Ovary (tissue), 9 donors: Measurements from ENCODE around the gene NTRK1. TPM values are rescaled to one million over a fixed set of nuclear protein-coding genes. Genes with fewer than 3 reads are reported as not detected.

Experiments
- DNase-seq, 5 donors: peaks; one replicate each; pipeline ENCODE4 v3.0.0-alpha.2; 2019 to 2020
- H3K27ac ChIP-seq, 2 donors: fragments of 200-600 bp; one replicate each; pipeline versions ENCODE4 v1.5.1 to v1.8.0; 2019 to 2022
- H3K27me3 ChIP-seq: fragments of 200-600 bp; one replicate; pipeline ENCODE4 v1.8.0; 2022
- H3K36me3 ChIP-seq: fragments of 200-600 bp; sonication (generic); one replicate; pipeline ENCODE4 v1.5.1; 2019
- H3K4me1 ChIP-seq: one replicate; pipeline ENCODE4 v1.8.1; 2013; ENCODE audit warnings: mild to moderate bottlenecking, moderate library complexity; ENCODE audit not compliant: insufficient read depth
- H3K4me3 ChIP-seq: fragments of 200-600 bp; sonication (generic); one replicate; pipeline ENCODE4 v1.5.1; 2017
- H3K9me3 ChIP-seq, 2 donors: fragments of 200-600 bp in 1 of 2; sonication (generic) in 1 of 2; one replicate each; pipeline versions ENCODE4 v1.5.1 to v1.8.1; 2013 to 2019; ENCODE audit warnings: mild to moderate bottlenecking in 1 of 2, moderate library complexity in 1 of 2
- CTCF ChIP-seq, 3 donors: fragments of 450-650 bp in 2 of 3; fragments of 200-600 bp in 1 of 3; IDR thresholded peaks; one replicate each; pipeline versions ENCODE4 v1.5.1 to v1.8.0; 2016 to 2022; ENCODE audit warnings: antibody characterized with exemption in 3 of 3, mild to moderate bottlenecking in 1 of 3
- EP300 ChIP-seq: sonication (generic); formaldehyde crosslinking; IDR thresholded peaks from one replicate; pipeline ENCODE4 v1.6.1; 2017; ENCODE audit warnings: antibody characterized with exemption
- POLR2A ChIP-seq: fragments of 450-650 bp; IDR thresholded peaks from one replicate; pipeline ENCODE4 v1.6.1; 2017; ENCODE audit warnings: antibody characterized with exemption, mild to moderate bottlenecking, moderate library complexity
- WGBS, 3 donors: extraction: QIAGEN DNeasy Blood & Tissue Kit in 1 of 3; methylation state at CpG; one replicate each; pipeline versions ENCODE4 v1.1.5 to v1.1.7; 2013 to 2017; 5-methylcytosine and 5-hydroxymethylcytosine counted together
- intact Hi-C, 4 donors: fragments of 100-400 bp; cut with DNase I; formaldehyde crosslinking; loops; one replicate each; pipeline versions ENCODE4 v1.11.0 to v1.15.1; 2022 to 2023
- polyA plus RNA-seq, 2 donors: library from polyadenylated mRNA; stranded (reverse); fragments of 200-250 nt in 1 of 2; fragments of 350-450 nt in 1 of 2; fragmentation: Illumina TruSeq in 1 of 2; extraction: RNeasy Lipid Tissue Mini Kit (QIAGEN cat#74804) in 1 of 2; gene quantifications; one replicate each; pipeline ENCODE4 v1.2.3, GENCODE V29; 2013 to 2014
- total RNA-seq, 7 donors: library from RNA; depleted of rRNA in 2 of 7; stranded (reverse); fragments of >200 nt in 2 of 7; fragmentation: NEBNext Ultra II Directional in 3 of 7; extraction: Animal tissue kit (Norgen Biotek cat#: 25700) in 3 of 7; gene quantifications; one replicate each; pipeline versions ENCODE4 v1.1.0 to v1.2.4, GENCODE V29; 2016 to 2023
- donor health status: DM: no; HTN: no; CAD: no; lungs with moderate emphysema.
- donor health status: DM: no; HTN: no; CAD: no.
- donor health status: Bipolar disorder and iron deficiency.
- donor health status: DM: yes; HTN: yes; CAD: no.
- donor health status: DM: no; HTN: no; CAD: no.
- donor health status: DM: yes; HTN: yes; CAD: no.

Gene NTRK1
- total and polyA plus RNA-seq, 9 donors, result 0.11 to 0.92 (median 0.38) TPM; not detected in 4

GRCh38 chr1:156892190-156893047 is 31.8 kb downstream of the NTRK1 start:
- 7 to 10% (median 8%) methylated on average over 48 of the region's 48 CpGs for WGBS, 3 donors
- peak overlapping the region in 1 of 2 donors; percentile 94 for H3K27ac ChIP-seq
- no peaks in the 10 kb centered on the region for H3K36me3 ChIP-seq
- peak; percentile 92 to 97 (median 94) for DNase-seq
- intact Hi-C loops, result no loop called here
- peak overlapping the region; percentile 39 for H3K4me3 ChIP-seq
- H3K27me3 ChIP-seq, result no peaks in the 10 kb centered on the region
- H3K9me3 ChIP-seq, result no peaks in the 10 kb centered on the region
- peak; percentile 74 to 94 (median 82) for TF ChIP-seq CTCF (IDR thresholded peaks at IDR 0.05)
- TF ChIP-seq POLR2A, result no peak
- TF ChIP-seq EP300, result no peak
- H3K4me1 ChIP-seq, result peaks cover 14% of the 10 kb centered on the region

DNA sequence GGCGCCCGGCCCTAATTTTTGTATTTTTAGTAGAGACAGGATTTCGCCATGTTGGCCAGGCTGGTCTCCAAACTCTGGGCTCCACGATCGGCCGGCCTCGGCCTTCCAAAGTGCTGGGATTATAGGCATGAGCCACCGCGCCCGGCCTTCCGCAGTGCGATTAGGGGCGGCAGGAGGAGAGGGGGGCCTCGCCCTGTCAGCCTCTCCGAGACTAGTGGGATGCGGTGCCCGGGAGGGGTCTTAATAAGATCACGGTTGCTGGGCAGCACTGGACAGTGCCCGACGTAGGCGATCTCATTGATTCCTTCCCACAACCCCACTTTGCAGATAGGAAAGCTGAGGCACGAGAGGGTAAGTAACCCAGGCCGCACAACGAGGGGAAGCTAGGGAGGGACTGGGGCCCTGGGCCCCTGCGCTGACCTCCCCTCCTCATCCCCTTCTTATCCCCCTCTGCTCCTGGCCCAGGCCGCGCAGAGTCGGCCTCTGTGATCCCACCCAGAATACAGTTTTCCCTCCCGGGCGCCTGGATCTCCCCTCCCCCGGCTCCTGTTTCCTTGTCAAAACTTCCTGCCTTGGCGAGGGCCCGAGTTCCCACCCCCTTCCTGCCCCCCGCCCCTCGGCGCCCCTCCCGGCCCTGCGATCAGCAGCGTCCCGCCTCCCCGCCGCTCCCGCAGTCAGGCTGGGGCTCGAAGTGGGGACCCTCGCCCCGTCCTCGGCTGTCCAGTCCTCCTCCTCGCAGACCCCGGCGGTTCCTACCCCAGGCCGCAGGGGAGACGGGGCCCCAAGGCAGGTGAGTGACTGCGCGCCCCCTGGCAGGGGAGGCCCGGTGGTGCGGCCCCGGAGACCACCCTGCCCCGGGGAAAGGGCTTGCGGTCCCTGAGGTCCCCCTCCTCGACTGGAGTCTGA is 32.6 kb downstream of the NTRK1 start, which contains the start of gene PEAR1:
TSS of gene PEAR1 (plus strand) at position 671 of the 906 bp plus-strand sequence. CDS start 10,209 bp downstream, outside the sequence.
- Histone ChIP-seq H3K36me3 (no peaks in the 10 kb centered on the region), H3K9me3 (no peaks in the 10 kb centered on the region), H3K4me3 (peak within 1 kb of the TSS; percentile 39), H3K27me3 (no peaks in the 10 kb centered on the region), H3K4me1 (peaks cover 16% of the 10 kb centered on the region), H3K27ac (peak within 1 kb of the TSS; percentile 82 to 94)
- TF ChIP-seq EP300 (no peak), POLR2A (no peak), CTCF (IDR thresholded peaks at IDR 0.05) (no peak)
- WGBS, 3 donors, result 9 to 13% (median 9%) methylated on average over 55 to 60 of the region's 60 CpGs
- DNase-seq, result peak; percentile 72 to 81 (median 79)
- intact Hi-C loops, result no loop called here

- intact Hi-C loops, result no loop called here
- peak in 2 of 5 donors; percentile 48 to 54 for DNase-seq
- 9 to 20% (median 14%) methylated on average over 5 of the region's 5 CpGs for WGBS, 3 donors
- Histone ChIP-seq H3K4me3 (peak overlapping the region; percentile 39), H3K27me3 (no peaks in the 10 kb centered on the region), H3K4me1 (peaks cover 19% of the 10 kb centered on the region), H3K27ac (peak overlapping the region; percentile 82 to 94), H3K9me3 (no peaks in the 10 kb centered on the region), H3K36me3 (no peaks in the 10 kb centered on the region)
- no peak for TF ChIP-seq CTCF (IDR thresholded peaks at IDR 0.05)
- TF ChIP-seq POLR2A, result no peak
- no peak for TF ChIP-seq EP300
Observed at GRCh38 chr1:156894001-156894400, 33.3 kb downstream of the NTRK1 start.

GRCh38 chr1:156894711-156895454 is 34.2 kb downstream of the NTRK1 start:
- H3K4me3 ChIP-seq, result peak overlapping the region; percentile 39
- peak in 4 of 5 donors; percentile 43 to 70 (median 58) for DNase-seq

More at GRCh38 chr1:156894711-156895454, 34.2 kb downstream of the NTRK1 start:
- Histone ChIP-seq H3K27ac (peak overlapping the region; percentile 82 to 94), H3K27me3 (no peaks in the 10 kb centered on the region), H3K9me3 (no peaks in the 10 kb centered on the region), H3K4me1 (peaks cover 19% of the 10 kb centered on the region), H3K36me3 (no peaks in the 10 kb centered on the region)
- WGBS, 3 donors, result 19 to 30% (median 29%) methylated on average over 12 of the region's 12 CpGs
- intact Hi-C loops, result no loop called here
- TF ChIP-seq POLR2A (no peak), EP300 (no peak), CTCF (IDR thresholded peaks at IDR 0.05) (no peak)
